IPS-20b (cell line): Measurements from ENCODE around the gene GGT6.

Source experiments
- H3K27ac ChIP-seq: one replicate; pipeline ENCODE4 v1.5.1; 2013; ENCODE audit warnings: low read length
- H3K27me3 ChIP-seq: 2 replicates; pipeline ENCODE4 v1.6.1; 2013; ENCODE audit warnings: mild to moderate bottlenecking, low read length, inconsistent platforms; ENCODE audit not compliant: insufficient read depth
- H3K36me3 ChIP-seq: 2 replicates; pipeline ENCODE4 v1.6.1; 2013; ENCODE audit warnings: low read depth, mild to moderate bottlenecking, inconsistent platforms, low read length, moderate library complexity; ENCODE audit not compliant: insufficient read depth
- H3K4me1 ChIP-seq: 2 replicates; pipeline ENCODE4 v1.6.1; 2013; ENCODE audit warnings: mild to moderate bottlenecking, control low read depth, inconsistent platforms, low read length, moderate library complexity; ENCODE audit not compliant: insufficient read depth
- H3K4me3 ChIP-seq: 2 replicates; pipeline ENCODE4 v1.5.1; 2013; ENCODE audit warnings: mild to moderate bottlenecking, low read length, inconsistent platforms
- H3K9ac ChIP-seq: 2 replicates; pipeline ENCODE4 v1.6.1; 2013; ENCODE audit warnings: low read depth, mild to moderate bottlenecking, inconsistent platforms, low read length, moderate library complexity
- H3K9me3 ChIP-seq: 2 replicates; pipeline ENCODE4 v1.6.1; 2013; ENCODE audit warnings: mild to moderate bottlenecking, low read depth, low read length, inconsistent platforms; ENCODE audit not compliant: insufficient read depth

The GGT6 gene

GRCh38 chr17:4569591-4569990, 9.2 kb upstream of the GGT6 start:
- Histone ChIP-seq H3K27ac (no peak overlapping the region), H3K36me3 (no peaks in the 10 kb centered on the region), H3K4me1 (peaks cover 2% of the 10 kb centered on the region; the same call in 1 of the 2 replicates), H3K4me3 (no peak overlapping the region), H3K9me3 (no peaks in the 10 kb centered on the region), H3K27me3 (peaks cover 6% of the 10 kb centered on the region; the same call in 1 of the 2 replicates), H3K9ac (no peak overlapping the region)

- no peak overlapping the region for H3K9ac ChIP-seq
These were observed 6.4 kb upstream of the GGT6 start for GRCh38 chr17:4566785-4567184.

GRCh38 chr17:4565209-4566141, 5.1 kb upstream of the GGT6 start:
- no peaks in the 10 kb centered on the region for H3K36me3 ChIP-seq
- H3K27me3 ChIP-seq, result peaks cover 6% of the 10 kb centered on the region; the same call in 1 of the 2 replicates
- no peaks in the 10 kb centered on the region for H3K9me3 ChIP-seq
- H3K27ac ChIP-seq, result no peak overlapping the region
- H3K4me3 ChIP-seq, result no peak overlapping the region
- no peak overlapping the region for H3K9ac ChIP-seq
- peaks cover 2% of the 10 kb centered on the region; the same call in 1 of the 2 replicates for H3K4me1 ChIP-seq

More at GRCh38 chr17:4566785-4567184, 6.4 kb upstream of the GGT6 start:
- Histone ChIP-seq H3K27me3 (peaks cover 6% of the 10 kb centered on the region; the same call in 1 of the 2 replicates), H3K4me1 (peaks cover 2% of the 10 kb centered on the region; the same call in 1 of the 2 replicates), H3K9me3 (no peaks in the 10 kb centered on the region), H3K36me3 (no peaks in the 10 kb centered on the region), H3K27ac (no peak overlapping the region), H3K4me3 (no peak overlapping the region)

- no peak overlapping the region for H3K4me3 ChIP-seq
- H3K4me1 ChIP-seq, result no peaks in the 10 kb centered on the region
- peaks cover 6% of the 10 kb centered on the region; the same call in 1 of the 2 replicates for H3K27me3 ChIP-seq
- H3K27ac ChIP-seq, result no peak overlapping the region
- no peaks in the 10 kb centered on the region for H3K9me3 ChIP-seq
- H3K36me3 ChIP-seq, result no peaks in the 10 kb centered on the region
- no peak overlapping the region for H3K9ac ChIP-seq
These were observed 1.9 kb upstream of the GGT6 start for GRCh38 chr17:4562015-4562969.

GRCh38 chr17:4560837-4561256, 470 bp upstream of the GGT6 start:
- Histone ChIP-seq H3K9me3 (no peaks in the 10 kb centered on the region), H3K4me3 (no peak overlapping the region), H3K4me1 (peaks cover under 1% of the 10 kb centered on the region; the same call in 1 of the 2 replicates), H3K27ac (no peak overlapping the region), H3K27me3 (peaks cover 2% of the 10 kb centered on the region; the same call in 1 of the 2 replicates), H3K36me3 (no peaks in the 10 kb centered on the region), H3K9ac (no peak overlapping the region)

- Histone ChIP-seq H3K4me3 (no peak overlapping the region), H3K9me3 (no peaks in the 10 kb centered on the region), H3K4me1 (peaks cover 3% of the 10 kb centered on the region; the same call in 1 of the 2 replicates), H3K9ac (no peak overlapping the region), H3K27me3 (no peaks in the 10 kb centered on the region), H3K36me3 (no peaks in the 10 kb centered on the region), H3K27ac (no peak overlapping the region)
These were observed 411 bp downstream of the GGT6 start for GRCh38 chr17:4559966-4560365.

GRCh38 chr17:4559139-4559791, 1.1 kb downstream of the GGT6 start:
- H3K4me3 ChIP-seq, result no peak overlapping the region
- H3K9me3 ChIP-seq, result no peaks in the 10 kb centered on the region
- no peak overlapping the region for H3K9ac ChIP-seq

GRCh38 chr17:4558347-4558971, 1.9 kb downstream of the GGT6 start:
- Histone ChIP-seq H3K36me3 (peaks cover 6% of the 10 kb centered on the region), H3K4me1 (peaks cover 9% of the 10 kb centered on the region), H3K27ac (no peak overlapping the region), H3K4me3 (no peak overlapping the region), H3K27me3 (no peaks in the 10 kb centered on the region), H3K9ac (no peak overlapping the region), H3K9me3 (no peaks in the 10 kb centered on the region)

More at GRCh38 chr17:4559139-4559791, 1.1 kb downstream of the GGT6 start:
- Histone ChIP-seq H3K27me3 (no peaks in the 10 kb centered on the region), H3K27ac (no peak overlapping the region), H3K4me1 (peaks cover 4% of the 10 kb centered on the region; the same call in 1 of the 2 replicates), H3K36me3 (no peaks in the 10 kb centered on the region)

- no peak overlapping the region for H3K9ac ChIP-seq
- peaks cover 13% of the 10 kb centered on the region for H3K36me3 ChIP-seq
- H3K27me3 ChIP-seq, result no peaks in the 10 kb centered on the region
- no peak overlapping the region for H3K4me3 ChIP-seq
- no peaks in the 10 kb centered on the region for H3K9me3 ChIP-seq
- peaks cover 9% of the 10 kb centered on the region for H3K4me1 ChIP-seq
- no peak overlapping the region for H3K27ac ChIP-seq
These were observed 2.6 kb downstream of the GGT6 start for GRCh38 chr17:4557626-4558346.

- Histone ChIP-seq H3K9ac (no peak overlapping the region), H3K27ac (no peak overlapping the region), H3K4me1 (peaks cover 9% of the 10 kb centered on the region), H3K27me3 (no peaks in the 10 kb centered on the region), H3K9me3 (no peaks in the 10 kb centered on the region), H3K36me3 (peaks cover 21% of the 10 kb centered on the region), H3K4me3 (no peak overlapping the region)
These were observed 3.4 kb downstream of the GGT6 start for GRCh38 chr17:4556996-4557395.
